IMR-90 (cell line): ENCODE results near the gene CDKN2C. TPM values are rescaled to one million over a fixed set of nuclear protein-coding genes. Genes with fewer than 3 reads are reported as not detected.

Source experiments
- ATAC-seq: fragments of 200-7000 bp; cut with Tn5 transposase; 2 replicates; pipeline ENCODE4 v1.9.1; 2020; ENCODE audit warnings: low read depth, mild to moderate bottlenecking, moderate library complexity
- BruUV-seq: library from RNA; stranded (reverse); fragments of 400-500 nt; replicated peaks from 2 replicates; lab custom pipeline; 2021; lab: Mats Ljungman, UMichigan
- CTCF ChIA-PET: fragments of 300-600 bp; formaldehyde crosslinking; extraction: SDS; loops from one replicate; lab custom pipeline; 2021; ENCODE audit warnings: antibody characterized with exemption; lab: Yijun Ruan, JAX
- POLR2A ChIA-PET: fragments of 300-600 bp; sonication (Branson Sonifier 250); formaldehyde crosslinking; loops from one replicate; lab custom pipeline; 2022; ENCODE audit warnings: antibody characterized with exemption; ENCODE audit not compliant: unreplicated experiment; lab: Charles Lee
- DNase-seq: peaks from one replicate; pipeline ENCODE4 v3.0.0; 2013
- H2AFZ ChIP-seq: replicated peaks from 2 replicates; pipeline ENCODE3; 2013; ENCODE audit warnings: low read length, mild to moderate bottlenecking; ENCODE audit not compliant: poor library complexity
- H2AK5ac ChIP-seq: 2 replicates; pipeline ENCODE4 v1.6.1; 2013; ENCODE audit warnings: low read depth, low read length, inconsistent platforms
- H2AK9ac ChIP-seq: replicated peaks from 2 replicates; pipeline ENCODE3; 2013; ENCODE audit warnings: mild to moderate bottlenecking, low read depth, low read length, moderate library complexity; ENCODE audit not compliant: poor library complexity
- H2BK120ac ChIP-seq: 2 replicates; pipeline ENCODE4 v1.6.1; 2013; ENCODE audit warnings: low read depth, low read length, inconsistent platforms
- H2BK15ac ChIP-seq: 3 replicates; pipeline ENCODE4 v1.6.1; 2013; ENCODE audit warnings: low read depth, low read length, inconsistent platforms
- H2BK20ac ChIP-seq: 2 replicates; pipeline ENCODE4 v1.6.1; 2013; ENCODE audit warnings: low read depth, mild to moderate bottlenecking, inconsistent platforms, low read length, moderate library complexity
- H2BK5ac ChIP-seq: 2 replicates; pipeline ENCODE4 v1.6.1; 2013; ENCODE audit warnings: mild to moderate bottlenecking, low read depth, low read length, inconsistent platforms; ENCODE audit not compliant: poor library complexity, severe bottlenecking
- H3K14ac ChIP-seq: replicated peaks from 2 replicates; pipeline ENCODE4 v1.6.1; 2013; ENCODE audit warnings: low read depth, low read length, inconsistent platforms
- H3K18ac ChIP-seq: 2 replicates; pipeline ENCODE4 v1.6.1; 2013; ENCODE audit warnings: low read depth, low read length, control low read depth
- H3K23ac ChIP-seq: 2 replicates; pipeline ENCODE4 v1.6.1; 2013; ENCODE audit warnings: low read depth, low read length, inconsistent platforms
- H3K27ac ChIP-seq: 2 replicates; pipeline ENCODE4 v1.5.1; 2013; ENCODE audit warnings: mild to moderate bottlenecking, control low read depth, low read length; ENCODE audit not compliant: insufficient read depth
- H3K27me3 ChIP-seq: 2 replicates; pipeline ENCODE4 v1.6.1; 2013; ENCODE audit warnings: low read length; ENCODE audit not compliant: control insufficient read depth, insufficient read depth
- H3K36me3 ChIP-seq: 2 replicates; pipeline ENCODE4 v1.6.1; 2013; ENCODE audit warnings: low read length, mixed read lengths; ENCODE audit not compliant: control insufficient read depth, insufficient read depth
- H3K4ac ChIP-seq: 2 replicates; pipeline ENCODE4 v1.6.1; 2013; ENCODE audit warnings: low read depth, low read length, inconsistent platforms
- H3K4me1 ChIP-seq: 2 replicates; pipeline ENCODE4 v1.6.1; 2013; ENCODE audit warnings: low read length, mixed read lengths; ENCODE audit not compliant: control insufficient read depth, insufficient read depth
- H3K4me2 ChIP-seq: 2 replicates; pipeline ENCODE4 v1.6.1; 2013; ENCODE audit warnings: low read depth, mild to moderate bottlenecking, control low read depth, low read length, moderate library complexity
- H3K4me3 ChIP-seq: 2 replicates; pipeline ENCODE4 v1.5.1; 2013; ENCODE audit warnings: low read depth, mild to moderate bottlenecking, control low read depth, low read length, moderate library complexity; ENCODE audit not compliant: insufficient read depth
- H3K56ac ChIP-seq: 2 replicates; pipeline ENCODE4 v1.6.1; 2013; ENCODE audit warnings: low read length, inconsistent platforms; ENCODE audit not compliant: insufficient read depth; ENCODE audit errors: extremely low read depth
- H3K79me1 ChIP-seq, 2 experiments: 2 replicates each; pipeline ENCODE4 v1.6.1; 2013; ENCODE audit warnings: low read length in 2 of 2, inconsistent platforms in 1 of 2, low read depth in 1 of 2
- H3K9ac ChIP-seq: 2 replicates; pipeline ENCODE4 v1.6.1; 2013; ENCODE audit warnings: low read depth, low read length, control low read depth
- H3K9me1 ChIP-seq: 2 replicates; pipeline ENCODE4 v1.6.1; 2013; ENCODE audit warnings: low read length, inconsistent platforms; ENCODE audit not compliant: insufficient read depth
- H3K9me3 ChIP-seq: 2 replicates; pipeline ENCODE4 v1.6.1; 2013; ENCODE audit warnings: low read length; ENCODE audit not compliant: control insufficient read depth, insufficient read depth
- H4K20me1 ChIP-seq: 2 replicates; pipeline ENCODE4 v1.6.1; 2013; ENCODE audit warnings: low read length, inconsistent platforms; ENCODE audit not compliant: insufficient read depth
- H4K5ac ChIP-seq: 2 replicates; pipeline ENCODE4 v1.6.1; 2013; ENCODE audit warnings: mild to moderate bottlenecking, low read depth, low read length, control low read depth
- H4K8ac ChIP-seq, 2 experiments: 2 replicates each; pipeline ENCODE4 v1.6.1; 2013; ENCODE audit warnings: low read depth in 2 of 2, low read length in 2 of 2, control low read depth in 1 of 2, inconsistent platforms in 1 of 2
- H4K91ac ChIP-seq: 2 replicates; pipeline ENCODE4 v1.6.1; 2013; ENCODE audit warnings: low read depth, low read length, inconsistent platforms; ENCODE audit not compliant: insufficient read depth
- CEBPB ChIP-seq: IDR thresholded peaks from 2 replicates; pipeline ENCODE4 v1.6.1; 2012; ENCODE audit warnings: low read depth, low read length, improper control_type of control experiment
- CHD1 ChIP-seq: IDR thresholded peaks from 2 replicates; pipeline ENCODE4 v1.6.1; 2012; ENCODE audit warnings: low read depth, low read length, improper control_type of control experiment
- FOS ChIP-seq: fragments of 150-350 bp; IDR thresholded peaks from 2 replicates; pipeline ENCODE4 v1.6.1; 2016; ENCODE audit warnings: low read depth, low read length
- MAFK ChIP-seq: IDR thresholded peaks from 2 replicates; pipeline ENCODE4 v1.6.1; 2012; ENCODE audit warnings: low read depth, low read length, improper control_type of control experiment
- MXI1 ChIP-seq: IDR thresholded peaks from 2 replicates; pipeline ENCODE4 v1.6.1; 2012; ENCODE audit warnings: low read depth, mild to moderate bottlenecking, low read length, moderate library complexity, borderline replicate concordance
- NFE2L2 ChIP-seq: fragments of 150-350 bp; IDR thresholded peaks from 2 replicates; pipeline ENCODE4 v1.6.1; 2016; ENCODE audit warnings: low read depth, mild to moderate bottlenecking, low read length
- RAD21 ChIP-seq: IDR thresholded peaks from 2 replicates; pipeline ENCODE4 v1.6.1; 2012; ENCODE audit warnings: low read length, improper control_type of control experiment
- RCOR1 ChIP-seq: IDR thresholded peaks from 2 replicates; pipeline ENCODE4 v1.6.1; 2012; ENCODE audit warnings: mild to moderate bottlenecking, low read length, improper control_type of control experiment; ENCODE audit not compliant: insufficient replicate concordance
- RFX5 ChIP-seq: IDR thresholded peaks from 2 replicates; pipeline ENCODE4 v1.8.0; 2012; ENCODE audit warnings: low read depth, mild to moderate bottlenecking, low read length, moderate library complexity
- SMC3 ChIP-seq: fragments of 150-350 bp; IDR thresholded peaks from 2 replicates; pipeline ENCODE4 v1.6.1; 2016; ENCODE audit warnings: low read depth, mild to moderate bottlenecking, antibody characterized with exemption, low read length, moderate library complexity
- WGBS, 2 experiments: methylation state at CpG; one replicate each; pipeline versions ENCODE4 v1.1.5 to v1.1.7; 2013; ENCODE audit warnings: missing lambda C conversion rate in 2 of 2; ENCODE audit not compliant: insufficient read length in 1 of 2; ENCODE audit errors: extremely low coverage in 2 of 2; 5-methylcytosine and 5-hydroxymethylcytosine counted together
- dilution Hi-C: fragments of 300-500 bp; cut with HindIII; formaldehyde crosslinking; loops from one replicate; pipeline ENCODE4 v1.14.3; 2018; ENCODE audit warnings: low sequenced_read_pairs; ENCODE audit not compliant: unreplicated experiment
- in situ Hi-C: fragments of 300-500 bp; cut with MboI; formaldehyde crosslinking; loops from 3 replicates; pipeline ENCODE4 v1.14.3; 2019; ENCODE audit warnings: low sequenced_read_pairs, inconsistent platforms, mixed read lengths
- intact Hi-C: fragments of 100-400 bp; cut with micrococcal nuclease; formaldehyde crosslinking; loops from 2 replicates; pipeline ENCODE4 v1.10.0; 2022
- polyA plus RNA-seq, 3 experiments: library from polyadenylated mRNA; depleted of rRNA; stranded (reverse); fragments of >200 nt; gene quantifications; 2 replicates each; pipeline ENCODE4 v1.2.3, GENCODE V29; 2012; ENCODE audit warnings: low replicate concordance in 1 of 3
- total RNA-seq: library from RNA; depleted of rRNA; stranded (reverse); fragments of >200 nt; gene quantifications from 2 replicates; pipeline ENCODE4 v1.2.3, GENCODE V29; 2012
- TF ChIP-seq, protein P1 (sequence below): fragments of 150-350 bp; IDR thresholded peaks from 2 replicates; pipeline ENCODE4 v1.6.1; 2017; ENCODE audit warnings: mild to moderate bottlenecking, antibody characterized with exemption, low read length, low read depth

Gene CDKN2C
- total and polyA plus RNA-seq, 2 of the 4 experiments (the other 2 are of a cell fraction) = 14.3 to 15.5 TPM

- peak overlapping the region; percentile 48; the same call in 1 of the 2 replicates for H3K23ac ChIP-seq
- H3K14ac ChIP-seq = no peak overlapping the region
- intact Hi-C loops (loop anchor here (10.0 kb wide), 1 partner anchor 316 kb away; no protein-coding TSS in a partner anchor), in situ Hi-C loops (no loop called here), dilution Hi-C loops (no loop called here)
- no peak overlapping the region for H2AK9ac ChIP-seq
- peaks cover 4% of the 10 kb centered on the region; the same call in 1 of the 2 replicates for H3K4me1 ChIP-seq
- H3K36me3 ChIP-seq = no peaks in the 10 kb centered on the region; the same call in 1 of the 2 replicates
- H2BK120ac ChIP-seq = 0 out of 2 replicates have a peak overlapping the region, but pooled peaks have one; percentile 0
- no CpG with 5 or more reads among the region's 10 CpGs for WGBS, 2 experiments
- H4K5ac ChIP-seq = no peak overlapping the region
- H4K91ac ChIP-seq = no peak overlapping the region
- H3K4me2 ChIP-seq = peak overlapping the region; percentile 88
- H3K56ac ChIP-seq = peak overlapping the region; percentile 39; the same call in 1 of the 2 replicates
- no peak overlapping the region for H3K18ac ChIP-seq
- H3K27me3 ChIP-seq = no peaks in the 10 kb centered on the region
- peak overlapping the region in 1 of 2 experiments; percentile 54; a peak in 3 of 4 replicates for H4K8ac ChIP-seq
- no peak overlapping the region for H2AK5ac ChIP-seq
- no peak overlapping the region for H2BK15ac ChIP-seq
- no peak for DNase-seq
- no TSS peak for BruUV-seq
- H3K27ac ChIP-seq = peak overlapping the region; percentile 90; the same call in 1 of the 2 replicates
- H3K9me3 ChIP-seq = no peaks in the 10 kb centered on the region
- peaks cover 2% of the 10 kb centered on the region; the same call in 1 of the 2 replicates for H3K9me1 ChIP-seq
- POLR2A ChIA-PET = no interaction called here
- peak overlapping the region; percentile 95 for H3K4me3 ChIP-seq
- no peak for ATAC-seq
- H3K4ac ChIP-seq = 0 out of 2 replicates have a peak overlapping the region, but pooled peaks have one; percentile 89
- CTCF ChIA-PET = interaction anchor here (0.6 to 1.3 kb wide), 2 partner anchors 39 to 213 kb away, joined by 3 read pairs; no protein-coding TSS in a partner anchor
- no peak overlapping the region for H2BK20ac ChIP-seq
- H2BK5ac ChIP-seq = no peak overlapping the region
- peak overlapping the region; percentile 78 for H3K9ac ChIP-seq
- H3K79me1 ChIP-seq = peaks cover 5 to 22% of the 10 kb centered on the region in 2 experiments; a peak in 3 of 4 replicates
- TF ChIP-seq, protein P1, sequence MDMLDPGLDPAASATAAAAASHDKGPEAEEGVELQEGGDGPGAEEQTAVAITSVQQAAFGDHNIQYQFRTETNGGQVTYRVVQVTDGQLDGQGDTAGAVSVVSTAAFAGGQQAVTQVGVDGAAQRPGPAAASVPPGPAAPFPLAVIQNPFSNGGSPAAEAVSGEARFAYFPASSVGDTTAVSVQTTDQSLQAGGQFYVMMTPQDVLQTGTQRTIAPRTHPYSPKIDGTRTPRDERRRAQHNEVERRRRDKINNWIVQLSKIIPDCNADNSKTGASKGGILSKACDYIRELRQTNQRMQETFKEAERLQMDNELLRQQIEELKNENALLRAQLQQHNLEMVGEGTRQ = no peak
- TF ChIP-seq MAFK = no peak
- TF ChIP-seq NFE2L2 = no peak
- TF ChIP-seq FOS = no peak
- no peak for TF ChIP-seq SMC3
- no peak for TF ChIP-seq CEBPB
- TF ChIP-seq RAD21 = no peak
- no peak for TF ChIP-seq MXI1
- no peak for TF ChIP-seq RFX5
- no peak for TF ChIP-seq RCOR1
- TF ChIP-seq CHD1 = no peak
- H4K20me1 ChIP-seq = no peaks in the 10 kb centered on the region
- H2AFZ ChIP-seq = peak overlapping the region; percentile 14
Measured at GRCh38 chr1:50978852-50979781, 9.1 kb downstream of the CDKN2C start.
